ENCODE data around the gene SPATA2L.

DNA sequence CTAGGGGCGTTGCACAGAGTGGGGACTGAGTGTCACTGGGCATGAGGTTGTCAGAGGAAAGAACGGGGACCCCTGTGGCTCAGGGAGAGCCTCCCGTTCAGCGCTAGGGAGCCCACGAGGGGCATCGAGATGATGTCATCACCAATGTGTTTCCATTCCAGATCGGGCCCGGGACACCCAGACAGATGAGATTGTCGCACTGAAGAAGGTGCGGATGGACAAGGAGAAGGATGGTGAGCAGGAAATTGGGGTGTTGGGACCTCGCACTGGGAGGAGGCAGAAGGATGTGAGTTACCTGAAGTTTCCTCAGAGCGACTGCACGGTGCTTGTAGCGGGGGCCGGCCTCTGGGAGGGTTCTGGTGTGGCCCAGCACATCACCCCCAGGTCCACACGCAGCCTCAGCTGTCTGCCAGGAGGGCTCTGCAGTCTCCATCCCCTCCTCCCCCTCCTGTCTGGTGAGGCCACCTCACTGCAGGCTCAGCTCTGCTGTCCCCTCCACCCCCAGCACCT is 11.1 kb downstream of the SPATA2L start:
- TF ChIP-seq, protein P1, sequence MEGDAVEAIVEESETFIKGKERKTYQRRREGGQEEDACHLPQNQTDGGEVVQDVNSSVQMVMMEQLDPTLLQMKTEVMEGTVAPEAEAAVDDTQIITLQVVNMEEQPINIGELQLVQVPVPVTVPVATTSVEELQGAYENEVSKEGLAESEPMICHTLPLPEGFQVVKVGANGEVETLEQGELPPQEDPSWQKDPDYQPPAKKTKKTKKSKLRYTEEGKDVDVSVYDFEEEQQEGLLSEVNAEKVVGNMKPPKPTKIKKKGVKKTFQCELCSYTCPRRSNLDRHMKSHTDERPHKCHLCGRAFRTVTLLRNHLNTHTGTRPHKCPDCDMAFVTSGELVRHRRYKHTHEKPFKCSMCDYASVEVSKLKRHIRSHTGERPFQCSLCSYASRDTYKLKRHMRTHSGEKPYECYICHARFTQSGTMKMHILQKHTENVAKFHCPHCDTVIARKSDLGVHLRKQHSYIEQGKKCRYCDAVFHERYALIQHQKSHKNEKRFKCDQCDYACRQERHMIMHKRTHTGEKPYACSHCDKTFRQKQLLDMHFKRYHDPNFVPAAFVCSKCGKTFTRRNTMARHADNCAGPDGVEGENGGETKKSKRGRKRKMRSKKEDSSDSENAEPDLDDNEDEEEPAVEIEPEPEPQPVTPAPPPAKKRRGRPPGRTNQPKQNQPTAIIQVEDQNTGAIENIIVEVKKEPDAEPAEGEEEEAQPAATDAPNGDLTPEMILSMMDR (IDR thresholded peaks at IDR 0.05; ENCODE audit: insufficient read depth, low read depth, low read length): no peak
- no peak for TF ChIP-seq EZH2 (IDR thresholded peaks at IDR 0.05; ENCODE audit: insufficient read depth, low read length)
